ENCODE measurements around the gene MRPS2. TPM values are rescaled to one million over a fixed set of nuclear protein-coding genes. Genes with fewer than 3 reads are reported as not detected.
A peak's percentile ranks its signal among the peaks of the same experiment; 100 is the strongest.

Gene MRPS2
- total and polyA plus RNA-seq, 11 donors = 34.1 to 95.2 (median 48.7) TPM

DNA sequence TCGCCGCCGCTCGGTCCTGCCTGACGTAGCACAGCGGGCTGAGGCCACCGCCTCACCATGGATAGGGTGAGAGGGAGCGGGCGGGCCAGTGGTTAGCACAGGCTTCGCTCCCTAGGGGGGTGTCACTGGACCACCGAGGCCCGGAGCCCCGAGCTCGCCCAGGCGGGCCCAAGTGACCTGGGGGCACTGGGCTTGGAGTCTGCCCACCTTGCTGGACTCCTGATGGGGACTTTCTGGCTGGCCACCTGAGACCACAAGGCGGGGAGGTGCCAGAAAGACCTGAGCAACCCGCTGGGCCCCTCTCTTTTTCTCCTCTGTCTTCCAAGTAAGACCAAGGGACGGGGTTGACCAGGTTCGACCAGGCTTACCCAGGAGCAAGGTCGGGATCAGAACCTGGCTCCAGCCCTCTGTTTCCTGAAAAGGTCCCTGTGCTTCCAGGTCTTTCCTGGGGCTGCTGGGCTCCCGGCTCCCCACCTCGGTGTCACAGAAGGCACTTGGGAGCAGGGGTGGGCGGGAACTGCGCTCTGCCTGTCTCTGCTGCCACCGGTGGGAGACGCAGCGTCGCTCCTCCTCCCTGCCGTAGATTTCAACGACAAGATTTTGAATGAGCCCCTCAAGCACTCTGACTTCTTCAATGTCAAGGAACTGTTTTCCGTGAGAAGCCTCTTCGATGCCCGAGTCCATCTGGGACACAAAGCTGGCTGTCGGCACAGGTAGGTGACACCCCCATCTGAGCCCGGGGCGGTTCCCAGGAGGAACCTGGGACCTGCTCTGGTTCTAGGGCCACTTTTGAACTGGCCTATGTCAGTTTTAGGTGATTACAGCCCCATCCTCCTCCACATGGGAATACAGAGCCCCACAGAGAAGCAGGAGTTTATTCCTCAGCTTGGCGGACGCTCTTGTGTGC, 1.0 kb downstream of the MRPS2 start:
- peaks cover 0 to 32% (median 27%) of the 10 kb centered on the region in 9 donors for H3K36me3 ChIP-seq
- H3K4me3 ChIP-seq = peak overlapping the region; percentile 67 to 98 (median 92)
- WGBS, 4 donors = 40 to 48% (median 44%) methylated on average over 33 to 38 of the region's 38 CpGs
- intact Hi-C loops (cut with DNase I) = no loop called here
- peak overlapping the region in 10 of 12 donors; percentile 70 to 91 (median 84) for H3K27ac ChIP-seq
- TF ChIP-seq, protein P1, sequence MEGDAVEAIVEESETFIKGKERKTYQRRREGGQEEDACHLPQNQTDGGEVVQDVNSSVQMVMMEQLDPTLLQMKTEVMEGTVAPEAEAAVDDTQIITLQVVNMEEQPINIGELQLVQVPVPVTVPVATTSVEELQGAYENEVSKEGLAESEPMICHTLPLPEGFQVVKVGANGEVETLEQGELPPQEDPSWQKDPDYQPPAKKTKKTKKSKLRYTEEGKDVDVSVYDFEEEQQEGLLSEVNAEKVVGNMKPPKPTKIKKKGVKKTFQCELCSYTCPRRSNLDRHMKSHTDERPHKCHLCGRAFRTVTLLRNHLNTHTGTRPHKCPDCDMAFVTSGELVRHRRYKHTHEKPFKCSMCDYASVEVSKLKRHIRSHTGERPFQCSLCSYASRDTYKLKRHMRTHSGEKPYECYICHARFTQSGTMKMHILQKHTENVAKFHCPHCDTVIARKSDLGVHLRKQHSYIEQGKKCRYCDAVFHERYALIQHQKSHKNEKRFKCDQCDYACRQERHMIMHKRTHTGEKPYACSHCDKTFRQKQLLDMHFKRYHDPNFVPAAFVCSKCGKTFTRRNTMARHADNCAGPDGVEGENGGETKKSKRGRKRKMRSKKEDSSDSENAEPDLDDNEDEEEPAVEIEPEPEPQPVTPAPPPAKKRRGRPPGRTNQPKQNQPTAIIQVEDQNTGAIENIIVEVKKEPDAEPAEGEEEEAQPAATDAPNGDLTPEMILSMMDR (IDR thresholded peaks at IDR 0.05) = no peak
- no peak for TF ChIP-seq POLR2A (IDR thresholded peaks at IDR 0.05)
- ATAC-seq = no peak
- peak in 2 of 5 donors; percentile 46 to 61 for DNase-seq
- no peaks in the 10 kb centered on the region for H3K9me3 ChIP-seq
- no peaks in the 10 kb centered on the region for H3K27me3 ChIP-seq
- peaks cover 6 to 33% (median 20%) of the 10 kb centered on the region in 12 donors for H3K4me1 ChIP-seq

DNA sequence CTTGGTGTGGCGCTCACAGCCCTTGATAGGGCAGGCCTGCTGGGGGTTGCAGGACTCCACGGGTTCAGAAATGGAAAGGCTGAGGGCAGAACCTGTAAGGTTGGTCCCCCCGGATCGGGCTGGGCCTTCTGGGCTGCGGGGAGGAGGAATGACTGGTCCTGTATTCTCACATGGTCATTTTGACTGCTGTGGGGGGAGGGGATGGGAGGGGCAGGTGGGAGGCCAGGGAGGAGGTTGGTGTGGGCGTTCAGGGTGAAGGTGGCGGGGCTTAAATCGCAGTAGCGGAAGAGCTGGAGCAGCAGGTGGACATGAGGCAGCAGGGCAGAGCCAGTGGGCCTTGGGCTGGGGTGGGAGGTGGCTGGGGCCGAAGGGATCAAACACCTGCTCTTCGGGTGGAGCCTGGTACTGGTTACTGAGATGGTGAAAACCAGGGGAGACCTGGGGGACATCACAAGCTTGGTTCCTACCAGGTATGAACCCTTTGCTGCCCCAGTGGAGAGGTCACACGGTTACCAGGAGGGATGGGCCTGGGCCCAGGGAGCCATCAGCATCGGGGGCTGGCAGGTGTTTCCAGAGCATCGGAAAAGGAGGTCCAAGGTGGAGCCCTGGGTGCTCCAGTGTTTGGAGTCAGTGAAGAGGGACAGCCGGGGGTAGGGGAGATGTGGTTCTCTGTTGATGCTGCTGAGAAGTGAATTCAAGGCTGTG, 1.8 kb downstream of the MRPS2 start:
- ATAC-seq (no peak), DNase-seq (peak in 1 of 5 donors; percentile 50)
- 88 to 92% (median 90%) methylated on average over 15 of the region's 15 CpGs for WGBS, 4 donors
- H3K27ac ChIP-seq = no peak overlapping the region
- H3K27me3 ChIP-seq = no peaks in the 10 kb centered on the region
- intact Hi-C loops (cut with DNase I) = no loop called here
- peaks cover 0 to 32% (median 27%) of the 10 kb centered on the region in 9 donors for H3K36me3 ChIP-seq
- TF ChIP-seq, protein P1 (IDR thresholded peaks at IDR 0.05) = no peak
- no peak for TF ChIP-seq POLR2A (IDR thresholded peaks at IDR 0.05)
- no peaks in the 10 kb centered on the region for H3K9me3 ChIP-seq
- H3K4me3 ChIP-seq = peak overlapping the region in 6 of 12 donors; percentile 82 to 98 (median 92)
- peaks cover 6 to 33% (median 20%) of the 10 kb centered on the region in 12 donors for H3K4me1 ChIP-seq

DNA sequence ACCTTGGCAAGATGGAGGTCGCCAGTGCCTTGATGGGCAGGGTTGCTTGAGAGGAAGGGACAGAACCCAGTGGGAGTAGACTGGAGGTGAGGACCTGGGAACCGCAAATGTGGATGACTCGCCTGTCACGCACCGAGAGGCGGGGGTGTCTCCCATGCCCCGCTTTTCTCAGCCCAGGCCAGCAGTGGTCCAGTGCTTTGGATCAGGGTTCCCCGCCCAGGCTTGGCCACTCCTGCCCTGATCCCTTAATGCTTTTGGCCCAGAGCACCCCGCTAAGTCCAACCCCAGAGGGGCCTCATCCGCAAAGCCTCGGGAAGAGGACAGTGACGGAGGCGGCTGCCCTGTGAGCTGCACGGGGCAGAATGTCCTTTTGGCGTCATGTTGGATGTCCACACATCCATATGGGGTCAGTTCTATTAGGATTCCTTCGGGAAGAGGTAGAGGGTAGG, 2.4 kb downstream of the MRPS2 start:
- intact Hi-C loops (cut with DNase I) = no loop called here
- WGBS, 4 donors = 84 to 94% (median 90%) methylated on average over 14 to 16 of the region's 16 CpGs
- Histone ChIP-seq H3K27me3 (no peaks in the 10 kb centered on the region), H3K9me3 (no peaks in the 10 kb centered on the region), H3K27ac (no peak overlapping the region), H3K4me1 (peaks cover 6 to 33% (median 20%) of the 10 kb centered on the region in 12 donors), H3K36me3 (peaks cover 0 to 32% (median 27%) of the 10 kb centered on the region in 9 donors), H3K4me3 (no peak overlapping the region)
- peak in 1 of 5 donors; percentile 29 for DNase-seq
- ATAC-seq = no peak
- TF ChIP-seq, protein P1 (IDR thresholded peaks at IDR 0.05) = no peak
- no peak for TF ChIP-seq POLR2A (IDR thresholded peaks at IDR 0.05)

Measured in heart left ventricle (tissue), 16 donors.